ENCODE data around the gene FBN1.

The FBN1 gene

GRCh38 chr15:48645558-48646330 lies at the start of gene FBN1:
Gene FBN1, minus strand, starts transcription at chr15:48645709. Its CDS starts 940 bp downstream, at chr15:48644769.
- DNase-seq: no peak

DNA sequence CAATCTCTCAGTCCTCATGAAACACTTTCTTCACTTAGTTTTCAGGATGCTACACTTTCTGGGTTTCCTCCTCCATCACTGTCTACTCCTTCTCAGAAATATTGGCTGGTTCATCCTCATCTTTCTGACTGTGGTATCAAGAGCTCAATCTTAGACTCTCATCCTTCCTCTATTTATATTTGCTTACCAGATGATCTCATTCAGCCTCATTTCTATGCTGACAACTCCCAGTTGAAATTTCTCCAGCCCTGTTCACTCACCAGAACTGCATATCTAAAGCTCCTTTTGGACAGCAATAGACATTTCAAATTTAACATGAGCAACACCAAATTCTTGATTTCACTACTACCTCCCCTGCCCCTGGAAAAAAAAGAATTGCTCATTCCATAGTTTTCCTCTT lies 48.0 kb upstream of the FBN1 start:
- DNase-seq: no peak

DNA sequence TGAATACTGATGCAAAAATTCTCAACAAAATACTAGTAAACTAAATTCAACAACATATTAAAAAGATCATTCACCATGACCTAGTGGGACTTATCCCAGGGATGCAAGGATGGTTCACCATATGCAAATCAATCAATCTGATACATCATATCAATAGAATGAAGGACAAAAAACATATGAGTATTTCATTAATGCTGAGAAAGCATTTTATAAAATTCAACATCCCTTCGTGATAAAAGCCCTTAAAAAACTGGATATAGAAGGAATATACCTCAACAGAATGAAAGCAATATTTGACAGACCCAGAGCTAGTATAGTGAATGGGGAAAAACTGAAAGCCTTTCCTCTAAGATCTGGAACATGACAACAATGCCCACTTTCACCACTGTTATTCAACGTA lies 43.0 kb upstream of the FBN1 start:
- DNase-seq: no peak

DNA sequence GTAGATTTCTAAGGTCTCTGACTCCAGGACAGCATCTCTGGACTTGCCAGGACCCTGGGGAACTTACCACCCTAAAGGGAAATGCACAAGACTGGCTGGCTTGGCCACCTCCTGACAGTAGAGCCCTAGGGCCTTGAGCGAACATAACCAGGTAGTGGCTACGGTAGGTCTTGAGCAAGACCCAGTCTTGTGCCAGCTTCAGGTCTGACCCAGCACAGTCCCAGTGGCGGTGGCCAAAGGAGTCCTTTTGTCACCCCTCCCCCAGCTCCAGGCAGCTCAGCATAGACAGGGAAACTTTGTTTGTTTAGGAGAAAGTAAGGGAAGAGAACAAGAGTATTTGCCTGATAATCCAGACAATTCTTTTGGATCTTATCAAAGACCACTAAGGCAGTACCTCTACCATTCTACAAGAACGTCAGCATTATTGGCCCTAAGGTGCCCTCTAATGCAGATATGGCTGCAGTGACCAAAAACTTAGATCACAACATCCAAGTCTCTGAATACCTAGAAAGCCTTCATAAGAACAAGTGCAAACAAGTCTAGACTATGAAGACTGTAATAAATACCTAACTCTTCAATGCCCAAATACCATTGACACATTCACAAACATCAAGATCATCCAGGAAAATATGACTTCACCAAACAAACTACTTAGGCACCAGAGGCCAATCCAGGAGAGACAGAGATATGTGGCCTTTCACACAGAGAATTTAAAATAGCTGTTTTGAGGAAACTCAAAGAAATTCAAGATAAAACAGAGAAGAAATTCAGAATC lies 38.7 kb upstream of the FBN1 start:
- no peak for DNase-seq

GRCh38 chr15:48682942-48683651 lies 37.6 kb upstream of the FBN1 start:
- DNase-seq: no peak

- DNase-seq: no peak
These were observed 35.8 kb upstream of the FBN1 start for GRCh38 chr15:48681353-48681752.

DNA sequence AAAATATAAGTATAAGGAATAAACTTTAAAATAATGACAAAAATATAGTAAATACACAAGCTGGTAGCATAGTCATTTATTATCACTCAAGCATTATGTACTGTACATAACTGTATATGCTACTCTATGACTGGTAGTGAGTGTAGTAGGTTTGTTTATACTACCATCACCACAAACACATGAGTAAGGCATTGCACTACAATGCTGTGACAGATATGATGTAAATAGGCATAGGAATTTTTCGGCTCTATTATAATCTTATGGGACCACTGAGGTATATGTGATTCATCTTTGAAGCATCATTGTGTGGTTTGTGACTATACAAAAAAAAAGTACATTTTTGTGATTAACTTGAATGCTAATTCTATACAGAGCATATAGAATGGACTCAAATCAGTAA lies 35.3 kb upstream of the FBN1 start:
- DNase-seq: no peak

DNA sequence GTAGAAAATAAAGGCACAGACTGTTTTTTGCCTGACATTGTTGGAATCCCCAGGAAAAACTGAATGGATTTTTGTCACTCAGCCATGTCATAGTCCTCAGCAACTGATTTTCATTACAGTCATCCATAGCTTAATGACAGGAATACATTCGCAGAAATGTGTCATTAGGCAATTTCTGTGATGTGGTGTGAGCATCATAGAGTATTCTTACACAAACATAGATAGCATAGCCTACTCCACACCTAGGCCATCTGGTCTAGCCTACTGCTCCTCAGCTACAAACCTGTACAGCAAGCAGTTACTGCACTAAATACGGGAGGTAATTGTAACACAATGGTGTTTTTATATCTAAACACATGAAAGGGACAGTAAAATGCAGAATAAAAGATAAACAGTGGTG lies 34.4 kb upstream of the FBN1 start:
- DNase-seq: no peak

- no peak for DNase-seq
These were observed 33.3 kb upstream of the FBN1 start for GRCh38 chr15:48678851-48679250.

- no peak for DNase-seq
These were observed 32.3 kb upstream of the FBN1 start for GRCh38 chr15:48677821-48678220.

DNA sequence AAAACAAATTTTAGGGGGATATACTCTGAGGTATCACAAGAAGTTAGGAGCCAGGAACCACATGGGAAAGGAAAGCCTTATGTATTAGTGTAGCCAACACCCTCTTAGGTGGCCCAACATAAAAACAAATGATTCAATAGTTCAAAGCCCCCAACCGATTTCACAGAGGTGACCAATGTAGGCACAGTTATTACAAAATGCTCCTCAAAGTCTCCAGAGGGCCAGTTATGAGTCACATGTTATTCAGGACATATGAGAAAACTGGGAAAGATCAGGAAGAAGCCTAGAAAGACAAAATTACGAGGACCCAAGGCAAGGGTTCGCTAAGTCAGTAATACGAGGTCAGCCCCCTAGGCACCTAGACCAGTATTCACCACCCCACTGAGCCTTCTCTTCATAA lies 29.9 kb upstream of the FBN1 start:
- no peak for DNase-seq

DNA sequence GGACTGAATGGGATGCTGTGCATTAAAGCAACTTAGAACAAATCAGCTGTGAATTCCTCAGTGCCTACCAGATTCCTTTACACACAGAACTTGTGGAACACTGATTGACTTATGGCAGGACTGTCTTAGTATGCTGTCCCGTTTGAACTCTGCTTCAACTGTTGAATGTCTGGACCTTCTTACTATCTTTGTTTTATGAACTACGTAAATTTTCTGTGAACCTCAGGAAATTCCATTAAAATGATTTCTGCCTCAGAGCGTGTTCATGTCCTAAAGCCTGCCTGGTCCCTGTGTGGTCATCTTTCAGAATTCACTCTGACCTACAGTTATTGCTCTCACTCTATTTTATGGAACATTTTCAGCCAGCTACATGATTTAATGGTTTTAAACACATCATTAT lies 29.4 kb upstream of the FBN1 start:
- DNase-seq: no peak

- DNase-seq: no peak
These were observed 26.7 kb upstream of the FBN1 start for GRCh38 chr15:48672206-48672605.

GRCh38 chr15:48671103-48672022 lies 25.9 kb upstream of the FBN1 start:
- DNase-seq: no peak

- DNase-seq: no peak
These were observed 22.2 kb upstream of the FBN1 start for GRCh38 chr15:48667701-48668100.

- no peak for DNase-seq
These were observed 18.9 kb upstream of the FBN1 start for GRCh38 chr15:48664436-48664835.

DNA sequence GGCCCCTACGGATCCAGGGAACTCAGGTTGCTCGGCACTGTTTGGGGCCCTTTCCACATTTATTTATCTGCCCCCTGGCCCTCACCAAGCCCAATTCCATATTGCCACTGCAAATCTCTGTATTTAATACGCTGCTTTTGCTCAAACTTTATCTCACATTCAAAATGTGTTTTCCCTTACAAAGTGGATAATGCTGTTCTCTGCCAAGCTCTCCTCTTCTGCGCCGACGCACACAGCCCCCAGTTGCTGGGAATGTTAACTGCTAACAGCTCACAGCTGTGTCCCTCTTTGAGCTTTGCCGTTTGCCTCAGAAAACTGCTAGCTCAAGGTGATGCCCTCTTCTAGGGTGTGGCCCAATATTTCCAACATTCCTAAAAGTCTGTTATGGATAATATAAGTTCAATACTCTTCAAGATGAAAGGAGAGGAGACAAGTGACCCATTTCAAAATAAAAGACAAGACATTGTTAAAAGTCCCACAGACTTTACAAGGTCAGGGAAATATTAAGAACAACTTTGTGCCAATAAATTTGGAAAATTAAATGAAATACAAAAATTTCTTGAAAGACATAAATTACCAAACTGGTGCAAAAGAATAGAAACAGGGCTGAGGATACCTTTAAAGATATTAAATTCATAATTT lies 12.6 kb upstream of the FBN1 start:
- no peak for DNase-seq

GRCh38 chr15:48654801-48655200 lies 9.3 kb upstream of the FBN1 start:
- no peak for DNase-seq

GRCh38 chr15:48653913-48654670 lies 8.6 kb upstream of the FBN1 start:
- DNase-seq: no peak

GRCh38 chr15:48653216-48653615 lies 7.7 kb upstream of the FBN1 start:
- DNase-seq: no peak

GRCh38 chr15:48652510-48653076 lies 7.1 kb upstream of the FBN1 start:
- DNase-seq: no peak

All from NCI-H1694 (cell line).